ENCODE results near the gene KRTAP10-11. TPM values are rescaled to one million over a fixed set of nuclear protein-coding genes. Genes with fewer than 3 reads are reported as not detected.

Gene KRTAP10-11
- total RNA-seq, 1 experiment from 2014 or later: not detected

DNA sequence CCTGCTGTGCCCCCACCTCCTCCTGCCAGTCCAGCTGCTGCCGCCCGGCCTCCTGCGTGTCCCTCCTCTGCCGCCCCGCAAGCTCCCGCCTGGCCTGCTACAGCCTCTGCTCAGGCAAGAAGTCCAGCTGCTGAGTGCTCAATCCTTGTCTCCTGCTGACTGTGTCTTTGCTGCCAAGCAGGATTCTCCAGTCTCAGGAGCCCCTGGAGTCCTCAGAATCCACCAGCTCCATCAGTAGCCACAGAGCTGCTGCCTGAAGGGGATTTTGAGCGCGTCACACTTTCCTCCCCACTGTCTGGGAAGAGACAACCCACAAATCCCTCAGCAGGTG lies 973 bp downstream of the KRTAP10-11 start:
- Mint-ChIP-seq H3K27me3 (ENCODE audit: insufficient read depth, unreplicated experiment) (peaks cover 2% of the 10 kb centered on the region), H3K36me3 (ENCODE audit: insufficient read depth, unreplicated experiment) (no peaks in the 10 kb centered on the region), H3K27ac (ENCODE audit: unreplicated experiment) (no peak overlapping the region), H3K4me3 (ENCODE audit: unreplicated experiment) (no peak overlapping the region), H3K4me1 (ENCODE audit: low read depth, unreplicated experiment) (no peaks in the 10 kb centered on the region), H3K9me3 (ENCODE audit: unreplicated experiment) (peaks cover 39% of the 10 kb centered on the region)
- TF ChIP-seq, protein P1, sequence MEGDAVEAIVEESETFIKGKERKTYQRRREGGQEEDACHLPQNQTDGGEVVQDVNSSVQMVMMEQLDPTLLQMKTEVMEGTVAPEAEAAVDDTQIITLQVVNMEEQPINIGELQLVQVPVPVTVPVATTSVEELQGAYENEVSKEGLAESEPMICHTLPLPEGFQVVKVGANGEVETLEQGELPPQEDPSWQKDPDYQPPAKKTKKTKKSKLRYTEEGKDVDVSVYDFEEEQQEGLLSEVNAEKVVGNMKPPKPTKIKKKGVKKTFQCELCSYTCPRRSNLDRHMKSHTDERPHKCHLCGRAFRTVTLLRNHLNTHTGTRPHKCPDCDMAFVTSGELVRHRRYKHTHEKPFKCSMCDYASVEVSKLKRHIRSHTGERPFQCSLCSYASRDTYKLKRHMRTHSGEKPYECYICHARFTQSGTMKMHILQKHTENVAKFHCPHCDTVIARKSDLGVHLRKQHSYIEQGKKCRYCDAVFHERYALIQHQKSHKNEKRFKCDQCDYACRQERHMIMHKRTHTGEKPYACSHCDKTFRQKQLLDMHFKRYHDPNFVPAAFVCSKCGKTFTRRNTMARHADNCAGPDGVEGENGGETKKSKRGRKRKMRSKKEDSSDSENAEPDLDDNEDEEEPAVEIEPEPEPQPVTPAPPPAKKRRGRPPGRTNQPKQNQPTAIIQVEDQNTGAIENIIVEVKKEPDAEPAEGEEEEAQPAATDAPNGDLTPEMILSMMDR (IDR thresholded peaks at IDR 0.05; ENCODE audit: insufficient read depth in 1 of 2, low read depth in 1 of 2, low read length in 1 of 2, severe bottlenecking in 1 of 2, unreplicated experiment in 1 of 2): no peak
- peaks cover 13% of the 10 kb centered on the region for H3K9me3 ChIP-seq
- no peaks in the 10 kb centered on the region for H3K36me3 ChIP-seq (ENCODE audit: control insufficient read depth, insufficient read depth, low read length)
- DNase-seq: no peak
- POLR2A ChIA-PET: no interaction called here
- H3K27me3 ChIP-seq (replicated peaks; ENCODE audit: control insufficient read depth, insufficient read depth, low read length): no peaks in the 10 kb centered on the region
- CTCF ChIA-PET: no interaction called here
- BruUV-seq (replicated peaks): no TSS peak
- H3K4me3 ChIP-seq (ENCODE audit: low read depth, low read length): no peak overlapping the region
- intact Hi-C loops (cut with micrococcal nuclease; ENCODE audit: unreplicated experiment): no loop called here
- H3K4me1 ChIP-seq: no peaks in the 10 kb centered on the region

DNA sequence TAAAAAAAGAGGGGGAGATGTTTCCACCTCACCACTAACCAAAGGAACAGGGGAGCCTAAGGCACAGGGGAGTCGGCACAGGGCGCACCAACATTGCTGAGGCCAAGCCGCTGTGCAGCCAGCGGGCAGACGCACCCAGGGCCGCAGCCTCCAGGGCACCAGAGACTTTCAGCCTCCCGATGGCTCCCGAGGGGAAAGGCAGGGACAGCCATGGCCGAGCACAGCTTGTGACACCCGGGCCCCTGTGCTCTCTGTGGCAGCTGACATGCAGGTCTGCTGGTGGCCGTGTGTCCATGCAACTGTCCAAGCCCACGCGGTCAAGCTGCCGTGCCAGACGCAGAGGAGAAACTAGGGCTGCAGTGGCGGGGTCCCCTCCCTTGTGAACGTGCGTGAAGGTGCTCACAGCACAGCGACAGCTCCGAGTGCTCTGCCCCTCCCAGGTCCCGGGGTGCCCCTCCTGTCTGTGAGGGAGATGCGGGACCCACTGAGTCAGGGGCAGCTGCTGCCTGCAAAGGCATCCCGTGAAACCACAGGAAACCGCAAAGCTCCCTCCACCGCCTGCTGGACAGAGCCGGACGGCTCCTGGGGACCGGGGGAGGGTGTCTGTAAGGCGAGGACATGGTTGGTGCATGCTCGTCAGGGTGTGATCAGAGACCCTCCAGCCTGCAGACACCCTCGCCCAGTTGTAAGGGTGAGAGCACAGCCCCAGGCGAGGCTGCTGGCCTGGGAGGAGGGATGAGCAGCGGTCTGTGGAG lies 2.5 kb downstream of the KRTAP10-11 start:
- no peaks in the 10 kb centered on the region for H3K36me3 Mint-ChIP-seq (ENCODE audit: insufficient read depth, unreplicated experiment)
- H3K36me3 ChIP-seq (ENCODE audit: control insufficient read depth, insufficient read depth, low read length): no peaks in the 10 kb centered on the region
- intact Hi-C loops (cut with micrococcal nuclease; ENCODE audit: unreplicated experiment): no loop called here
- ChIA-PET CTCF (interaction anchor here (0.6 kb wide), 1 partner anchor 316 kb away, joined by 3 read pairs; no protein-coding TSS in a partner anchor), POLR2A (no interaction called here)
- H3K9me3 ChIP-seq: peaks cover 13% of the 10 kb centered on the region
- H3K4me3 Mint-ChIP-seq (ENCODE audit: unreplicated experiment): no peak overlapping the region
- H3K4me1 ChIP-seq: no peaks in the 10 kb centered on the region
- no TSS peak for BruUV-seq (replicated peaks)
- TF ChIP-seq, protein P1 (IDR thresholded peaks at IDR 0.05; ENCODE audit: insufficient read depth in 1 of 2, low read depth in 1 of 2, low read length in 1 of 2, severe bottlenecking in 1 of 2, unreplicated experiment in 1 of 2): no peak
- no peaks in the 10 kb centered on the region for H3K4me1 Mint-ChIP-seq (ENCODE audit: low read depth, unreplicated experiment)
- peaks cover 23% of the 10 kb centered on the region for H3K9me3 Mint-ChIP-seq (ENCODE audit: unreplicated experiment)
- no peak overlapping the region for H3K27ac Mint-ChIP-seq (ENCODE audit: unreplicated experiment)
- no peak for DNase-seq
- no peaks in the 10 kb centered on the region for H3K27me3 Mint-ChIP-seq (ENCODE audit: insufficient read depth, unreplicated experiment)
- no peaks in the 10 kb centered on the region for H3K27me3 ChIP-seq (replicated peaks; ENCODE audit: control insufficient read depth, insufficient read depth, low read length)
- no peak overlapping the region for H3K4me3 ChIP-seq (ENCODE audit: low read depth, low read length)

DNA sequence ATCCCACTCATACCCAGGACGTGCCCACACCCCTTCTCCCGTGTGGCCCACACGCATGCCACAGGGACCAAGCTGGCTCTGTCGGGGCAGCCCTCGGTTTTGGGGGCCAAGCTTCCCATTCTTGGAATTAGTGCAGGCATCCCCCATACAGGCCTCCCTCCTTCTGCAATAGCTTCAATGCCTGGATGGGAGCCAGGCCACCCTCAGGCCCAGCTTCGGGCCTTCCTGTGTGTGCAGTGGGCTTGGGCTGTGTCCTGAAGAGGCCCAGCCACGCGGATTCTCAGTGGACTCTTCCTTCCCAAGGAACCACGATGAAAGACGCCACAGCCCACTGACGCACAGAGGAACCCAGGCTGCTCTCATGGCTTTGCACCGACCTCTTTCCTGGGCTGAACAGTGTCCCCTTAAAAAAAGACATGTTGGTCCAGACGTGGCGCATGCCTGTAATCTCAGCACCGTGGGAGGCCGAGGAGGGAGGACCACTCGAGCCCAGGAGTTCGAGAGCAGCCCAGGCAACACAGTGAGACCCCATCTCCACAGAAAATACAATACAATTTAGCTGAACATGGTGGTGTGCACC lies 3.4 kb downstream of the KRTAP10-11 start:
- H3K9me3 Mint-ChIP-seq (ENCODE audit: unreplicated experiment): peaks cover 15% of the 10 kb centered on the region
- H3K27ac Mint-ChIP-seq (ENCODE audit: unreplicated experiment): no peak overlapping the region
- intact Hi-C loops (cut with micrococcal nuclease; ENCODE audit: unreplicated experiment): no loop called here
- H3K4me1 Mint-ChIP-seq (ENCODE audit: low read depth, unreplicated experiment): no peaks in the 10 kb centered on the region
- no peaks in the 10 kb centered on the region for H3K27me3 Mint-ChIP-seq (ENCODE audit: insufficient read depth, unreplicated experiment)
- ChIA-PET CTCF (interaction anchor here (0.7 kb wide), 1 partner anchor 27 kb away, joined by 3 read pairs; no protein-coding TSS in a partner anchor), POLR2A (no interaction called here)
- no peak for DNase-seq
- no peaks in the 10 kb centered on the region for H3K27me3 ChIP-seq (replicated peaks; ENCODE audit: control insufficient read depth, insufficient read depth, low read length)
- no peak overlapping the region for H3K4me3 ChIP-seq (ENCODE audit: low read depth, low read length)
- H3K9me3 ChIP-seq: peaks cover 11% of the 10 kb centered on the region
- no peaks in the 10 kb centered on the region for H3K4me1 ChIP-seq
- no peaks in the 10 kb centered on the region for H3K36me3 ChIP-seq (ENCODE audit: control insufficient read depth, insufficient read depth, low read length)
- H3K4me3 Mint-ChIP-seq (ENCODE audit: unreplicated experiment): no peak overlapping the region
- TF ChIP-seq, protein P1 (IDR thresholded peaks at IDR 0.05; ENCODE audit: insufficient read depth in 1 of 2, low read depth in 1 of 2, low read length in 1 of 2, severe bottlenecking in 1 of 2, unreplicated experiment in 1 of 2): no peak
- no TSS peak for BruUV-seq (replicated peaks)
- no peaks in the 10 kb centered on the region for H3K36me3 Mint-ChIP-seq (ENCODE audit: insufficient read depth, unreplicated experiment)

Measured in Caco-2 (cell line).